GM06990 (cell line): Measurements from ENCODE around the gene CCPG1.

Source experiments
- DNase-seq: peaks from one replicate; pipeline ENCODE4 v3.0.0-alpha.2; 2011; ENCODE audit not compliant: insufficient read length; ENCODE audit errors: extremely low read depth
- H3K27me3 ChIP-seq: replicated peaks from 2 replicates; pipeline ENCODE4 v1.6.0; 2011; ENCODE audit warnings: low read length; ENCODE audit not compliant: control insufficient read depth, insufficient read depth
- H3K36me3 ChIP-seq: 2 replicates; pipeline ENCODE4 v1.5.1; 2011; ENCODE audit warnings: low read length; ENCODE audit not compliant: control insufficient read depth, insufficient read depth
- H3K4me3 ChIP-seq: replicated peaks from 2 replicates; pipeline ENCODE4 v1.5.1; 2011; ENCODE audit warnings: low read depth, mild to moderate bottlenecking, control low read depth, low read length
- TF ChIP-seq, protein P1 (sequence below): IDR thresholded peaks from 2 replicates; pipeline ENCODE4 v1.5.1; 2011; ENCODE audit warnings: low read length, control low read depth, mild to moderate bottlenecking, inconsistent platforms; ENCODE audit not compliant: insufficient read depth, poor library complexity, severe bottlenecking

The CCPG1 gene

DNA sequence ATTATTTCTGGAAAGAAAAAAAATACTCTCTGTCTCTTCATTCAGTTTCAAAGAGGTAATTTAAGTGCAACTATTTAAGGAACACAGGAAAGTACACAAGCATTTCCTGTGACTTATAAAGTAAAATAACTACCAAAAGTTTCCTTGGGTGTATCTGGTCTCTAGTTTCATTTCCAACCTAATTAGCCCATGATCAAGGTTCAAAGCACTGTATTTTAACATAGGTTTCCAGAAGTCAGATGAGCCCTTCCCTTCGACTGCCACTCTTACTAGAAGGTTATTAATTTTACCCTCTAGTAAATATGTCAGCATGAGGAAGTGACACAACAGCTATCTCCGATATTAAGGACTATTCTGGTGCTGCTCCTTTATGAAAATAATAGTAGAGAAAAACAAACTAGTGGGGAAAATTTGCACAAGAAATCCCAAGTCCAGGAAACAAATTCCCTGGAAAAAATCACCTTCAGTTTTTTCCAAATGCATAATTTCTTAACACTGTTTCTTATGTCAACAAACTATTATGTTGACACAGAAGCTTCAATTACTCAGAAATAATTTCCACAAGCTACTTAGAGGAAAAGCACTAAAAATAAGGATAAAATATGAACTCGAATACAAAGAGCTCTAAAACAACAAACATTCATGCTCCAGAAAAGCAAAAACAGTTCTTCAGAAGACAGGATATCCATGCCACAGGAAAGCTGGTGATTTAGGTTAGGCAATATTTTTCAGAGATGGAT, 35.3 kb downstream of the CCPG1 start:
- TF ChIP-seq, protein P1, sequence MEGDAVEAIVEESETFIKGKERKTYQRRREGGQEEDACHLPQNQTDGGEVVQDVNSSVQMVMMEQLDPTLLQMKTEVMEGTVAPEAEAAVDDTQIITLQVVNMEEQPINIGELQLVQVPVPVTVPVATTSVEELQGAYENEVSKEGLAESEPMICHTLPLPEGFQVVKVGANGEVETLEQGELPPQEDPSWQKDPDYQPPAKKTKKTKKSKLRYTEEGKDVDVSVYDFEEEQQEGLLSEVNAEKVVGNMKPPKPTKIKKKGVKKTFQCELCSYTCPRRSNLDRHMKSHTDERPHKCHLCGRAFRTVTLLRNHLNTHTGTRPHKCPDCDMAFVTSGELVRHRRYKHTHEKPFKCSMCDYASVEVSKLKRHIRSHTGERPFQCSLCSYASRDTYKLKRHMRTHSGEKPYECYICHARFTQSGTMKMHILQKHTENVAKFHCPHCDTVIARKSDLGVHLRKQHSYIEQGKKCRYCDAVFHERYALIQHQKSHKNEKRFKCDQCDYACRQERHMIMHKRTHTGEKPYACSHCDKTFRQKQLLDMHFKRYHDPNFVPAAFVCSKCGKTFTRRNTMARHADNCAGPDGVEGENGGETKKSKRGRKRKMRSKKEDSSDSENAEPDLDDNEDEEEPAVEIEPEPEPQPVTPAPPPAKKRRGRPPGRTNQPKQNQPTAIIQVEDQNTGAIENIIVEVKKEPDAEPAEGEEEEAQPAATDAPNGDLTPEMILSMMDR, result no peak
- peak; percentile 26 for DNase-seq
- no peaks in the 10 kb centered on the region for H3K36me3 ChIP-seq
- H3K4me3 ChIP-seq, result no peak overlapping the region
- H3K27me3 ChIP-seq, result no peaks in the 10 kb centered on the region

DNA sequence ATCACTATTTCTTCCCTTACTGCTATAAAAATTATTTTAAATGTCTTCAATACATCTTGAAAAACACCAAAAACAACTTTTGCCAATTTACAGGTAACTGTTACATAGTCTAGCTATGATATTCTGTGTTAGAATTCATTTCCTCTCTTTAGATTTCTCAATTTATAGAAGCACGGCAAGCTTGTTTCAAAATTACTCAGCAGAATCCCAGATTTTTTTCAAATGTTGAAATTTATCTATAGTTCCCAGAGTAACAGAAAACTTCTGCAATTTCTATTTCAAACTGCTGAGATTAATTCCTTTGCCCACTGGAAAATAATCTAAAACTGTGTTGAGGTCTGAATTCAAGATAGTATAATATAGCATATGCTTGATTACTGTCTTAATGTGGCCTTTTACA, 41.2 kb downstream of the CCPG1 start:
- Histone ChIP-seq H3K27me3 (no peaks in the 10 kb centered on the region), H3K4me3 (no peak overlapping the region), H3K36me3 (no peaks in the 10 kb centered on the region)
- TF ChIP-seq, protein P1, result no peak
- no peak for DNase-seq

DNA sequence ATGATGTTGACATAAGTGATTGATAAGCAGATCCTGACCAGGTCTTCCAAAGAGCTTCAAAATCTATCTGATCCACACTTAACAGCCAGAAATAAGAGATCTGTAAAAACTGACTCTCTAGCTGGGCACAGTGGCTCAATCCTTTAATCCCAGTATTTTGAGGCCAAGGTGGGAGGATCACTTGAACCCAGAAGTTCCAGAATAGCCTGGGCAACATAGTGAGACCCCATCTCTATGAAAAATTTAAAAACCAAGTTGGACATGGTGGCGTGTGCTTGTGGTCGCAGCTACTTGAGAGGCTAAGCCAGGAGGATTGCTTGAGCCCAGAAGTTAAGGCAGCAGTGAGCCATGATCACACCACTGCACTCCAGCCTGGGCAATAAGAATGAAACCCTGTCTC, 45.5 kb downstream of the CCPG1 start:
- H3K36me3 ChIP-seq, result no peaks in the 10 kb centered on the region
- no peak overlapping the region for H3K4me3 ChIP-seq
- TF ChIP-seq, protein P1, result no peak
- no peak for DNase-seq
- no peaks in the 10 kb centered on the region for H3K27me3 ChIP-seq

DNA sequence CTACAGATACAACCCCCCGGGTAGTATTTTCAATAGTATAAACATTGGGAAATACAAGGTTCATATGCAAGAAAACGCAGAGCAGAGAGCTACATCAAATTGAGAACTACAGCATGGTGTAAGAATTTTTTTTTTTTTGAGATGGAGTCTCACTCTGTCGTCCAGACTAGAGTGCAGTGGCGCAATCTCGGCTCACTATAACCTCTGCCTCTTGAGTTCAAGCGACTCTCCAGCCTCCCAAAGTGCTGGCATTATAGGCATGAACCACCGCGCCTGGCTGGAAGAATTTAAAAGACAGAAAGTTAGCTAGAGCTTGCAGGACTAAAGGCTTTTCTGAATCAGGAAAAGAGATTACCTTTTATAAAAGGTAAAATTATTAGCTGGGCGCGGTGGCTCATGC, 47.1 kb downstream of the CCPG1 start:
- TF ChIP-seq, protein P1, result no peak
- Histone ChIP-seq H3K27me3 (no peaks in the 10 kb centered on the region), H3K4me3 (no peak overlapping the region), H3K36me3 (no peaks in the 10 kb centered on the region)
- no peak for DNase-seq

DNA sequence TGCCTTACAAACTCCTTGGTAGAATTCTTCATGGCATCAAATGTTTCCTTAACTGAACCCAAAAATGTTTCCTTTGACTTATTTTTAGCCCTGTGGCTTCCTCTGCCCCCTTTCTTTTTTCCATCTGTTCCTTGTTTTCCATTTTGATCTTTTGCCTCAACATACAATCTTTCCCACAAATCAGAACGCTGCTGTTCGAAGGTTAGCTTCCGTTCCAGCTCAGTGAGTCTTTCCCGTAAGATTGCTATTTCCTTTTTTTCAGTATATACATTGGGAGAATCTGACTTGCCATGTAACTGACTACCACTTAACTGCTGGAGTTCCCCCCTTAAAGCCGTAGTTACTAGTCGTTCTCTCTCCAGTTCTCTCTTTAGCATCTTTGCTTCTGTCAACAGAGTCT, 47.9 kb downstream of the CCPG1 start:
- TF ChIP-seq, protein P1, result no peak
- DNase-seq, result no peak
- Histone ChIP-seq H3K27me3 (no peaks in the 10 kb centered on the region), H3K4me3 (no peak overlapping the region), H3K36me3 (no peaks in the 10 kb centered on the region)

DNA sequence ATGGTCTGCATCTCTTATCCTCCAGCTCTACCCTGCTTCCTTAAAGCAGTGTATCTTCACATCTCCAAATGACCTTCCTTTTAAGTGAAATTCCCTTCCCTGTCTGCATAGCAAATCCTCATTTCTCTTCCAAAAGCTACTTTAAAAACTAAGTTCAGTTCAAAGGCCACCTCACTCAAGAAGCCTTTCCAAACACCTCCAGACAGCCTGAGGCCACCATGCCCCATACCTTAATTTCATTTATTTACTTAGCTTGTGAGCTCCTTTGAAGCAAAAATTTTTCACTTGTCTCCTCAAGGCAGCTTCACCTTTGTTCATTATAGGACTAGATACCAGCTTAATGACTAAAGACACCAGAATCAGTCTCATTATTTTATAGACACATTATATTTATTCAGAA, 49.7 kb downstream of the CCPG1 start:
- H3K36me3 ChIP-seq, result no peaks in the 10 kb centered on the region
- DNase-seq, result no peak
- TF ChIP-seq, protein P1, result no peak
- no peak overlapping the region for H3K4me3 ChIP-seq
- no peaks in the 10 kb centered on the region for H3K27me3 ChIP-seq
